SIG-M5 (cell line): ENCODE results near the gene CLEC16A.
A peak's percentile ranks its signal among the peaks of the same experiment; 100 is the strongest.
"Not testable (repeated sequence)": the region's sequence is repeated elsewhere in the genome, so short reads cannot be mapped to it uniquely, and the experiment has no call there.

Experiments used
- DNase-seq: peaks from one replicate; lab custom pipeline; 2025; lab: John Stamatoyannopoulos, UW

The CLEC16A gene

GRCh38 chr16:11102523-11102898 lies 158.1 kb downstream of the CLEC16A start:
- DNase-seq = no peak

- not testable (repeated sequence) for DNase-seq
Measured at GRCh38 chr16:11103301-11103700, 158.9 kb downstream of the CLEC16A start.

DNA sequence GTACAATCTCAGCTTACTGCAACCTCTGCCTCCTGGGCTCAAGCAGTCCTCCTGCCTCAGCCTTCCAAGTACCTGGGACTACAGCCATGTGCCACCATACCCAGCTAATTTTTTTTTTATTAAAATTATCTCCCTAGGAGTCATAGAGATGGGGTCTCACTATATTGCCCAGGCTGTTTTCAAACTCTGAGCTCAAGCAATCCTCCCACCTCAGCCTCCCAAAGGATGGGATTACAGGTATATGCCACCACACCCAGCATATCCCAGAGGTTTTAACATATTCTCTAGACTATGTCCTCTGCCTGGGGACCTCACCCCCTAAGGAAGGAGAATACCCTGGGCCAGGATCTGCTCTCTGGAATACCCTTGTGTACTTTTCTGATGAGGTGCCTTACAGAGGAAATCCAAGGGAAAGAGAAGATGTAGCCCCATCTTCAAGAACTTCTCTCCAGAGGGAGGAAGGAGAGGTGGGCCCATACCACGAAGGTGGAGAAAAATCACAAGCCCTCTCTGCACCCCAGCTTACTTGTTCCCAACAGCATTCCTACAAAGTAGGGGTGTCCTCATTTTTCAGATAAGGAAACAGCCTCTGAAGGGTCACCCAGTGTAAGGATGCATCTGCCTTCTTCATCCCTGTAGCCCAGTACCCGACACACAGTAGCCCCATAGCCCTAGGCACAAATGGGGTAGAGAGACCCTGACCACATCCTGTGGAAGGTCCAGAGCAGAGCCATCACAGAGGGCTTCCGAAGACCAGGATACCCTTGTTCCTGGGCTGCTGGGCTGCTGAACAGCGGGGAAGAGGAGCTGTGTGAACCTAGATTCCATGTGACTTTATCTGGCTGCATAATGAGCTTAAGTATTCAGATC lies 160.0 kb downstream of the CLEC16A start:
- no peak for DNase-seq

- DNase-seq = peak; percentile 66
Measured at GRCh38 chr16:11105038-11105903, 160.9 kb downstream of the CLEC16A start.

DNA sequence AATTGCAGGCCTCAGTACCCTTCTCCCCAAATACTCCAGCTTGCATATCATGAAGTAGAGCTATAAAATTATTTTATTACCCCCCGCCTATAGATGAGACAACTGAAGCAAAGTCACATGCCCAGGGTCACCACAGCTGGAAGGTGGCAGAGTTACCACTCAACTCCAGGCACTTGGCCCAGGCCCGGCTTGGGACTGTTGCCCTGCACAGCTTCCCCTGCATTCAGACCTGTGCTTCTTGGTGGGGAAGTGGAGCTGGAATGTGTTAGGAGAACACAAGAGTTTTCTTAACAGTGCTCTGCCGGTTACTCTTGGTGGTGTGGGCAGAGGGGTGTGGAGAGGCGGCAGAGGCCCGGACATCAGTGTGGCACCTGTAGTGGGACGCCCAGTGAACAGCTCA lies 162.4 kb downstream of the CLEC16A start:
- DNase-seq = no peak

DNA sequence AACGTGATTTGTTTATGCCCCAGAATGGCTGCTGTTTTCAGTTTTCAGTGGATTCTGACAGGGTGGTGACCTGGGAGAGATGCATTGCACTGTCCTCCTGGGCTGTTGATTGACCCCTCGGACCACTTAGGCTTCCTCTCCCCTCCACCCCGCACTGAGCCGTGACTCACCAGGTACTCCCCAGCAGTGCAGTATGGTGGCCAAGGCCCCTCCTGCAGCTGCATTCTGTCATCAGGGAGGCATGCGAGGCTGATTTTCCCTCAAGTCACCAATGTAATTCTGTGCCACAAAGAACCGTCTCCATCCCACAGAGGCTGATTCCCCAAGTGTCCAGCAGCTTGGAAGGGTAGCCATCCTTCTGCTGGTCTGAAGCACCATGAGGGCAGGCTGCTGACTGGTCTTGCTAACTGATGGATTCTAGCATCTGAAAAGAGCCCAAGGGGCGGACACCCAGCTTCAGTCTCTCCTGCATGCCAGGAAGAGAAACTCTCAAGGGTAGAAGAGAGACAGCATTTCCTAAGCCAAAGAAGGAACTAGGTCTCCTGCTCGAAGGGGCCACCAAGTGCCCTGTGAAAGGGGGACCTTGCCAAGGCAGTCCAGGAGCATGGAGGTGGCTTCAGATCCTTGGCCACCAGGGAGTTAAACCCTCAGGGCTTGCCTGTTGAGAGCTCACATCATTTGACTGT lies 163.6 kb downstream of the CLEC16A start:
- DNase-seq = no peak

DNA sequence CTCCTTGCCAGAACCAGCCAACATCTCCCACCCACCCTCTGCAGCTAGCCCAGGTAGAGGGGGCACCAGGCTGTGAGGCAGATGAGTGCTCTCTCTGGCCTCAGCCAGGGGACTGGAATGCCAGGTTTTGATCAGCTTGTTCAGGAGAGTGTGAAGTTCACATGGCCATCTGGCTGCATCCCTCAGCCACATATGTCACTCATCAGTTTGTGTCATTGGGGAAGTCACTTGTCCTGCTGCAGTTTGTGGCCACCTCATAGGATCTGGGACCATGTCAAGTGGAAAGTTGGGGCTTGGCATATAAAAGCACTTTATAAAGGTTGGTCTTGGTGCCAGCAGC lies 164.1 kb downstream of the CLEC16A start:
- DNase-seq = no peak

DNA sequence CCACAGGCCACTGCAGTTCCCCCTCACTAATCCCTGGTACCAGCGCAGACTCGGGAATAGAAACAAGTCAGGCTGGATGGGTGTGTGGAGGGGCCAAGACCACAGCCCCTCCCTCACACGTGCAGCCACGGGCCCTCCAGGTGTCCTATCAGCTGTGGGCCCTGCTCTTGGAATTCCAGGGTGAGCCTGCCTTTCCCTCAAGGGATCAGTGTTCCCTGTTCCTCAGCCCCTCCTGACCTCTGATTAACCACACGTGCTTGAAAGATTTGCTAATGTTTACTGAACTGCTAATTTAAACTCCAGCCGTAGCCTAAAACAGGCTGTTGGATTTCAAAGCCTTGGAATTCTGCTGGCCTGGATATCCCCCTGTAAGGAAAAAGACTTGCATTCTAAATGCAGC lies 165.2 kb downstream of the CLEC16A start:
- no peak for DNase-seq

- no peak for DNase-seq
Measured at GRCh38 chr16:11111150-11111549, 166.8 kb downstream of the CLEC16A start.

- DNase-seq = no peak
Measured at GRCh38 chr16:11111856-11112634, 167.7 kb downstream of the CLEC16A start.

GRCh38 chr16:11112723-11113348 lies 168.5 kb downstream of the CLEC16A start:
- no peak for DNase-seq

- no peak for DNase-seq
Measured at GRCh38 chr16:11114366-11115164, 170.2 kb downstream of the CLEC16A start.

DNA sequence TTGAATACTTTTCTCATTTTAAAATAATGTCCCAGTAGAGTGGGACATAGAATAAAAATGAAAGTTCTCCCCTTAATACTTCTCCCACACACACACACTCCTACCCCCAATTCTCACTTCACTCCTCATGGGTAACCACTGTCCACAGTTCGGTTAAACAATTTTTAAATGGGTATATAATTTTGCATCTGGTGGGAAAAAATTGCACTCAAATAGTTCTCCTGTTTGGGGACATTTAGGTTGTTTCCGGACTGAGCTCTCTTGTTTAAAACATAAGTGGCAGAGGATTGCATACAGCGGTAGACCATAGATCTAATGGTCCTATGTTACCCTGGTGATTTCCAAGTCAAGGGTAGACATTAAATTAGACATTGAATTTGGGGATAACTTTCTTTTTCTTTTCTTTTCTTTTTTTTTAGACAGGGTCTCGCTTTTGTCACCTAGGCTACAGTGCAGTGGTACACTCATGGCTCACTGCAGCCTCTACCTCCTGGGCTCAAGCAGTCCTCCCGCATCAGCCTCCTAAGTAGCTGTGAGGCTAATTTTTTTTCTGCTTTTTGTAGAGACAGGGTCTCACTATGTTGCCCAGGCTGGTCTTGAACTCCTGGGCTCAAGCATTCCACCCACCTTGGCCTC lies 173.3 kb downstream of the CLEC16A start:
- DNase-seq = no peak

- no peak for DNase-seq
Measured at GRCh38 chr16:11118479-11118878, 174.1 kb downstream of the CLEC16A start.

GRCh38 chr16:11121083-11121608 lies 176.8 kb downstream of the CLEC16A start:
- no peak for DNase-seq

- DNase-seq = no peak
Measured at GRCh38 chr16:11121914-11122692, 177.7 kb downstream of the CLEC16A start.

DNA sequence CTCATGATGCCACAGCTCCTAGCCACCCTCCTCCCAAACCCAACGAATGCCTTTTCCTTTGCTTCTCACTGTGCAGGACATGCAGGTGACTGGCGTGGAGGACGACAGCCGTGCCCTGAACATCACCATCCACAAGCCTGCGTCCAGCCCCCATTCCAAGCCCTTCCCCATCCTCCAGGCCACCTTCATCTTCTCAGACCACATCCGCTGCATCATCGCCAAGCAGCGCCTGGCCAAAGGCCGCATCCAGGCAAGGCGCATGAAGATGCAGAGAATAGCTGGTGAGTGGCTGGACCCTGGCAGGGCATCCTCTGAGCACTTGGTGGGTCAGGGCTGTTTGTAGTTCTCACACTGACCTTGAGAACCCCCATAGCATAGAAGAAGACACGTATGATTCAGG lies 179.3 kb downstream of the CLEC16A start:
- DNase-seq = no peak

GRCh38 chr16:11125936-11126335 lies 181.6 kb downstream of the CLEC16A start:
- no peak for DNase-seq
